ENCODE measurements around the gene SNRPA. TPM values are rescaled to one million over a fixed set of nuclear protein-coding genes. Genes with fewer than 3 reads are reported as not detected.
"Not testable (repeated sequence)": the region's sequence is repeated elsewhere in the genome, so short reads cannot be mapped to it uniquely, and the experiment has no call there.

The SNRPA gene
- total and polyA plus RNA-seq, 2 experiments from 2014 or later = 25.1 to 86.9 TPM

- TF ChIP-seq EZH2phosphoT487 (IDR thresholded peaks at IDR 0.05; ENCODE audit: low read depth, severe bottlenecking, unreplicated experiment) (no peak), CTCF (IDR thresholded peaks at IDR 0.05; ENCODE audit: poor library complexity) (no peak), EZH2 (IDR thresholded peaks at IDR 0.05; ENCODE audit: borderline replicate concordance) (no peak)
- H3K36me3 ChIP-seq (replicated peaks; ENCODE audit: insufficient read depth, low read depth) = peaks cover 3% of the 10 kb centered on the region
- no peak for DNase-seq (ENCODE audit: low spot score)
Observed at GRCh38 chr19:40763526-40763925, 12.5 kb downstream of the SNRPA start.

GRCh38 chr19:40763963-40764362, 13.0 kb downstream of the SNRPA start:
- TF ChIP-seq CTCF (IDR thresholded peaks at IDR 0.05; ENCODE audit: poor library complexity) = no peak
- TF ChIP-seq EZH2 (IDR thresholded peaks at IDR 0.05; ENCODE audit: borderline replicate concordance) = no peak
- TF ChIP-seq EZH2phosphoT487 (IDR thresholded peaks at IDR 0.05; ENCODE audit: low read depth, severe bottlenecking, unreplicated experiment) = no peak
- no peaks in the 10 kb centered on the region for H3K27me3 ChIP-seq
- DNase-seq (ENCODE audit: low spot score) = no peak
- H2AFZ ChIP-seq = no peak overlapping the region
- WGBS (ENCODE audit: low lambda C conversion rate, missing lambda C conversion rate) = 94% methylated on average over 10 of the region's 10 CpGs
- H3K4me3 ChIP-seq = no peak overlapping the region
- H3K36me3 ChIP-seq (replicated peaks; ENCODE audit: insufficient read depth, low read depth) = peaks cover 3% of the 10 kb centered on the region
- H3K27ac ChIP-seq = no peak overlapping the region
- H3K9me3 ChIP-seq (ENCODE audit: low read depth) = no peaks in the 10 kb centered on the region
- no peak overlapping the region for H3K4me2 ChIP-seq
- no peaks in the 10 kb centered on the region for H3K9me2 ChIP-seq (replicated peaks; ENCODE audit: insufficient read depth)
- H3K4me1 ChIP-seq (ENCODE audit: insufficient read depth) = no peaks in the 10 kb centered on the region
- H3K79me2 ChIP-seq = peaks cover 5% of the 10 kb centered on the region
- peaks cover 3% of the 10 kb centered on the region for H4K20me1 ChIP-seq (ENCODE audit: insufficient read depth, poor library complexity, severe bottlenecking)

More at GRCh38 chr19:40763526-40763925, 12.5 kb downstream of the SNRPA start:
- Histone ChIP-seq H3K9me3 (ENCODE audit: low read depth) (no peaks in the 10 kb centered on the region), H3K79me2 (peaks cover 8% of the 10 kb centered on the region), H3K4me3 (no peak overlapping the region), H3K4me2 (no peak overlapping the region), H3K9me2 (replicated peaks; ENCODE audit: insufficient read depth) (no peaks in the 10 kb centered on the region), H2AFZ (no peak overlapping the region), H3K27me3 (no peaks in the 10 kb centered on the region), H4K20me1 (ENCODE audit: insufficient read depth, poor library complexity, severe bottlenecking) (peaks cover 3% of the 10 kb centered on the region), H3K4me1 (ENCODE audit: insufficient read depth) (no peaks in the 10 kb centered on the region), H3K27ac (no peak overlapping the region)
- 100% methylated on average over 7 of the region's 7 CpGs for WGBS (ENCODE audit: low lambda C conversion rate, missing lambda C conversion rate)

- not testable (repeated sequence) for H4K20me1 ChIP-seq (ENCODE audit: insufficient read depth, poor library complexity, severe bottlenecking); H3K27ac ChIP-seq; H3K4me3 ChIP-seq; H2AFZ ChIP-seq; H3K9me3 ChIP-seq (ENCODE audit: low read depth); H3K4me2 ChIP-seq; H3K9me2 ChIP-seq (replicated peaks; ENCODE audit: insufficient read depth); H3K27me3 ChIP-seq; H3K79me2 ChIP-seq; H3K36me3 ChIP-seq (replicated peaks; ENCODE audit: insufficient read depth, low read depth); DNase-seq (ENCODE audit: low spot score); H3K4me1 ChIP-seq (ENCODE audit: insufficient read depth)
- 93% methylated on average over 13 of the region's 13 CpGs for WGBS (ENCODE audit: low lambda C conversion rate, missing lambda C conversion rate)
Observed at GRCh38 chr19:40766385-40766784, 15.4 kb downstream of the SNRPA start.

- H3K9me2 ChIP-seq (replicated peaks; ENCODE audit: insufficient read depth) = no peaks in the 10 kb centered on the region
- no peak for DNase-seq (ENCODE audit: low spot score)
- no peaks in the 10 kb centered on the region for H3K27me3 ChIP-seq
- H3K36me3 ChIP-seq (replicated peaks; ENCODE audit: insufficient read depth, low read depth) = peaks cover 2% of the 10 kb centered on the region
- no peak for TF ChIP-seq CTCF (IDR thresholded peaks at IDR 0.05; ENCODE audit: poor library complexity)
- TF ChIP-seq EZH2 (IDR thresholded peaks at IDR 0.05; ENCODE audit: borderline replicate concordance) = no peak
- no peak for TF ChIP-seq EZH2phosphoT487 (IDR thresholded peaks at IDR 0.05; ENCODE audit: low read depth, severe bottlenecking, unreplicated experiment)
- no peak overlapping the region for H2AFZ ChIP-seq
- no peaks in the 10 kb centered on the region for H3K9me3 ChIP-seq (ENCODE audit: low read depth)
- 88% methylated on average over 5 of the region's 5 CpGs for WGBS (ENCODE audit: low lambda C conversion rate, missing lambda C conversion rate)
- no peaks in the 10 kb centered on the region for H4K20me1 ChIP-seq (ENCODE audit: insufficient read depth, poor library complexity, severe bottlenecking)
- H3K4me3 ChIP-seq = no peak overlapping the region
- no peak overlapping the region for H3K4me2 ChIP-seq
- no peak overlapping the region for H3K27ac ChIP-seq
- H3K79me2 ChIP-seq = no peaks in the 10 kb centered on the region
- H3K4me1 ChIP-seq (ENCODE audit: insufficient read depth) = no peaks in the 10 kb centered on the region
Observed at GRCh38 chr19:40768869-40769268, 17.9 kb downstream of the SNRPA start.

GRCh38 chr19:40771101-40771862, 20.3 kb downstream of the SNRPA start:
- not testable (repeated sequence) for DNase-seq (ENCODE audit: low spot score); H3K4me1 ChIP-seq (ENCODE audit: insufficient read depth); H3K36me3 ChIP-seq (replicated peaks; ENCODE audit: insufficient read depth, low read depth); H3K27ac ChIP-seq; H3K27me3 ChIP-seq; H3K4me3 ChIP-seq; H3K9me2 ChIP-seq (replicated peaks; ENCODE audit: insufficient read depth); H4K20me1 ChIP-seq (ENCODE audit: insufficient read depth, poor library complexity, severe bottlenecking); H3K4me2 ChIP-seq; H3K9me3 ChIP-seq (ENCODE audit: low read depth); H2AFZ ChIP-seq; H3K79me2 ChIP-seq
- 84% methylated on average over 10 of the region's 10 CpGs for WGBS (ENCODE audit: low lambda C conversion rate, missing lambda C conversion rate)
